ENCODE results near the gene UMAD1. TPM values are rescaled to one million over a fixed set of nuclear protein-coding genes. Genes with fewer than 3 reads are reported as not detected.

UMAD1 gene
- total and polyA plus RNA-seq, 12 donors = 7.4 to 77.4 (median 24.4) TPM

GRCh38 chr7:7883394-7883793, 242.8 kb downstream of the UMAD1 start:
- WGBS, 4 donors = 85 to 92% (median 91%) methylated on average over 2 of the region's 2 CpGs
- no peaks in the 10 kb centered on the region for H3K36me3 ChIP-seq (replicated peaks in 1 of 2)
- DNase-seq = peak in 1 of 7 donors; percentile 66
- H3K4me3 ChIP-seq = no peak overlapping the region
- TF ChIP-seq CTCF (IDR thresholded peaks at IDR 0.05) = no peak
- no peak for TF ChIP-seq POLR2A (IDR thresholded peaks at IDR 0.05)
- no peaks in the 10 kb centered on the region for H3K27me3 ChIP-seq
- peaks cover 0 to 4% of the 10 kb centered on the region in 2 donors for H3K4me1 ChIP-seq (replicated peaks in 1 of 2)
- H3K27ac ChIP-seq = no peak overlapping the region
- H3K9me3 ChIP-seq (replicated peaks in 1 of 3) = no peaks in the 10 kb centered on the region
- intact Hi-C loops (cut with DNase I) = no loop called here

GRCh38 chr7:7884855-7885254, 244.3 kb downstream of the UMAD1 start:
- Histone ChIP-seq H3K9me3 (replicated peaks in 1 of 3) (no peaks in the 10 kb centered on the region), H3K27ac (no peak overlapping the region), H3K27me3 (no peaks in the 10 kb centered on the region), H3K4me3 (no peak overlapping the region), H3K36me3 (replicated peaks in 1 of 2) (no peaks in the 10 kb centered on the region), H3K4me1 (replicated peaks in 1 of 2) (peaks cover 0 to 4% of the 10 kb centered on the region in 2 donors)
- DNase-seq = peak in 2 of 7 donors; percentile 15 to 24
- intact Hi-C loops (cut with DNase I) = no loop called here
- WGBS, 4 donors = 26 to 39% (median 35%) methylated on average over 3 of the region's 3 CpGs
- TF ChIP-seq POLR2A (IDR thresholded peaks at IDR 0.05) = no peak
- no peak for TF ChIP-seq CTCF (IDR thresholded peaks at IDR 0.05)

GRCh38 chr7:7889791-7890568, 249.4 kb downstream of the UMAD1 start:
- no peaks in the 10 kb centered on the region for H3K36me3 ChIP-seq (replicated peaks in 1 of 2)
- H3K27ac ChIP-seq = no peak overlapping the region
- H3K4me1 ChIP-seq (replicated peaks in 1 of 2) = peaks cover 0 to under 1% of the 10 kb centered on the region in 2 donors
- intact Hi-C loops (cut with DNase I) = no loop called here
- no peaks in the 10 kb centered on the region for H3K9me3 ChIP-seq (replicated peaks in 1 of 3)
- H3K4me3 ChIP-seq = no peak overlapping the region
- no peaks in the 10 kb centered on the region for H3K27me3 ChIP-seq
- no peak for DNase-seq
- TF ChIP-seq CTCF (IDR thresholded peaks at IDR 0.05) (no peak), POLR2A (IDR thresholded peaks at IDR 0.05) (no peak)
- WGBS, 4 donors = 94 to 100% (median 98%) methylated on average over 5 of the region's 5 CpGs

- Histone ChIP-seq H3K27ac (no peak overlapping the region), H3K36me3 (replicated peaks in 1 of 2) (no peaks in the 10 kb centered on the region), H3K4me3 (no peak overlapping the region), H3K9me3 (replicated peaks in 1 of 3) (no peaks in the 10 kb centered on the region), H3K27me3 (no peaks in the 10 kb centered on the region), H3K4me1 (replicated peaks in 1 of 2) (no peaks in the 10 kb centered on the region)
- intact Hi-C loops (cut with DNase I) = no loop called here
- WGBS, 4 donors = 84 to 94% (median 91%) methylated on average over 7 of the region's 7 CpGs
- DNase-seq = no peak
- TF ChIP-seq CTCF (IDR thresholded peaks at IDR 0.05) (no peak), POLR2A (IDR thresholded peaks at IDR 0.05) (no peak)
Measured at GRCh38 chr7:7895004-7895650, 254.6 kb downstream of the UMAD1 start.
